ENCODE data around the gene TP53AIP1.
A peak's percentile ranks its signal among the peaks of the same experiment; 100 is the strongest.

The TP53AIP1 gene, protein sequence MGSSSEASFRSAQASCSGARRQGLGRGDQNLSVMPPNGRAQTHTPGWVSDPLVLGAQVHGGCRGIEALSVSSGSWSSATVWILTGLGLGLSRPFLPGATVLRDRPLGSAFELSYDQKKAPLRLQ

GRCh38 chr11:128942817-128943427, at the start of gene TP53AIP1:
TSS of gene TP53AIP1 (minus strand) at chr11:128942871. CDS start at chr11:128937818, 5,053 bp downstream.
- no peak for DNase-seq

DNA sequence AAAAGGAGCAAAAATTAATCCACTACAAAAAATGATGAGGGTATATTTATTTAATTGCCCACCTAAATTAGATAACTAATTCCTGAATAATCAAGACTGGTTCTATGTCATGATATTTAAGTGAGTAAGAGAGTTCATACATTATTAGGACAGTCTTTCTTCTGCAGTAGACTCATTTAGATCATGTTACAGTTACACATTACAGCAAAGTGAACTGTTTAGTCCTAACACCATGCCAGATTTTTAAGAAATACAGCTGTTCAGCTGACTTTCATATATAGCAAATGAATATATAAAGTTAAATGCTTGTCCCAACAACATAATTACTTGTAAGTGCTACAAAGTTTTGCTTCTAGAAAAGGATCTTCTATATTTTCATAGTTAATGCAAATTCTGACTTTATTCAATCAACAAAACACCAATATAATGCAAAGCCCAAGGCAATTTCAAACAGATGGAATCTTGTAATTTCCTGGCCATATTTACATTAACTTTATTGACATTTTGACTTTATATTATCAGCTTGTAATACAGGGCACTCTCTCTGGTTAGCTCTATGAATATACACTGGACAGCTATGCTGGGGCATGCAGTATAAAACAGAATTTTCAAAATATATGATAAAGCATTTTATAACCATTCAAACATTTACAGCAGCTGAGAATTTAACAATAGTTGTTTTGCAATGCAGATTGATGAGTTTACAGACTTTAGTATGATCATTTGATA, 45.7 kb upstream of the TP53AIP1 start:
- no peak for DNase-seq

- no peak for DNase-seq
These were observed 43.2 kb upstream of the TP53AIP1 start for GRCh38 chr11:128985880-128986279.

DNA sequence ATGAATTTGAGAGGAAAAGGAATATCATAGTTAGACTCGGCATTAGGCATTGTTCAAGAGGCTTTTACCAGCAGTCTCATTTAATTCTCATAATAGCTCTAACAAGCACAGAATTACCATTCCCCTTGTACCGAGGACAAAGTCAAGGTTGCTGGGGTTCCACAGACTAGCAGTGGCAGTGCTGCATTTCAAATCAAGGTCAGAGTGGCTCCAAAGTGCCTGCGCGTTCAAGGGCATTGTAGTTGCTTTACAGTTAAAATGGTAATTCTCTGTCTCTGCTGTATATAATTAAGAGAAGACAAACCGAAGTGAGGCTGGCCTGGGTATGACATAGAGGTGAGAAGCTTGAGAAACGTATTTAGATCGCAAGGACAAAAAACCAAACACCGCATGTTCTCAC, 40.4 kb upstream of the TP53AIP1 start:
- DNase-seq: no peak

GRCh38 chr11:128981254-128981653, 38.6 kb upstream of the TP53AIP1 start:
- no peak for DNase-seq

DNA sequence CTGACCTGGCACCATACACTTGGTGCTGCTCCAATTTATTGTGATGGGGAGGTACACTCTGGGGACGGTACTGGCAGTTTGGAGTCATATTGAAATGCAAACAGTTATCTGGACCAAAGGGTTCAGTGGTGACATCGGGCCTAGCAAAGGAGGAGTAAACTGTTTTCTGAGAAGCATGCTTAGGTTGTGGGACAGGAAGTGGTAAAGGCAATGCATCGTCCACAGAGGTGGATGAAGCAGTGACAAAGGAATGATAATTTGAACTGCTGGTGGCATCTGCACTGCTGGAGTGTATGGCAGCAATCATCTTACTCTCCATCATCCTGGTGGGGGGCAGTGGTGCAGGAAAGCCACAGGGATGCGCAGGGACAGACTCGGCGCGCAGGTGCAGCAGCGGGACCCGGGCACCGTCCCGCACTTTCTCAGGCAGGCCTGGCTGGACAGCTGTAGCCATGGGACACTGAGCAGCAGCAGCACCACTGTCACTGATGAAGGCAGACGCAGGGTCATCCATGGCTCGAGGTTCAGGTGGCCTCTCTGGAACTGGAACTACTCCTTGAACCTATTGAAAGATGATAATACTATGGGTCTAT, 28.0 kb upstream of the TP53AIP1 start:
- no peak for DNase-seq

DNA sequence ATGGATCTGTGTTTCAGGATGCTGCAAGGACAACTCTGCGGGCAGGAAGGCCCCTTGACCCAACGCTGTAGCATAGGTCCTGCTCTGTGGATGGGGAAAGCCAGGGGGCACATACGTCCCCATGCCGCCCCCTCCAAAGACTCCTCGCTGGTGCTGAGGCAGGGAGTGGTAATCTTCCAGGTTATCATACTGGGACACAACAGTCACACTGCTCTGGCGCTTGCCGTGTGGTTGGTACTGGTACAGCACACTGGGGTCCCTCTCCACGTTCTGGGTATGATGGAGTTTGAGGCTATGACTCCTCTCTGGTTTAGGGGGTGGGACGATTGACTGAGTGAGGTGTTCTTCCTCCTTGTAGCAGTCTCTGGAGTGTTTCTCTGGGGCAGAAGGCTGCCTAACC, 26.2 kb upstream of the TP53AIP1 start:
- no peak for DNase-seq

DNA sequence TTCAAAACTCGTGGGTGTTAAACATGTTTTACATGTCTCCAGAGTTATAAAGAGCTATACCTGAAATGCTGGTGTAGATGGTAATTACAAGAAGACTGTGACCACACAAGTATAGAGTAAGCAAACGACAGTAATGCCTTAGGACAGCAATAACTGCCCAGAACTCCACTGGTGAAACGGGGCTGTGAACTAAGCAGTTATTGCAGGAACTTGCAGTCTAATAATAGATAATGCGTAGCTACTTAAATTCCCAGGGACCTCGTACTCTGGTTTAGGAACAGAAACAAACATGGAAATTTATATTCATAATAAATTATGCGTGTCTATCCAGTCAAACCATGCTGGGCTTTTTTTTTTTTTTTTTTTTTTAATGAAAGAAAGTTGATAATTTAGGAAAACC, 24.9 kb upstream of the TP53AIP1 start:
- no peak for DNase-seq

DNA sequence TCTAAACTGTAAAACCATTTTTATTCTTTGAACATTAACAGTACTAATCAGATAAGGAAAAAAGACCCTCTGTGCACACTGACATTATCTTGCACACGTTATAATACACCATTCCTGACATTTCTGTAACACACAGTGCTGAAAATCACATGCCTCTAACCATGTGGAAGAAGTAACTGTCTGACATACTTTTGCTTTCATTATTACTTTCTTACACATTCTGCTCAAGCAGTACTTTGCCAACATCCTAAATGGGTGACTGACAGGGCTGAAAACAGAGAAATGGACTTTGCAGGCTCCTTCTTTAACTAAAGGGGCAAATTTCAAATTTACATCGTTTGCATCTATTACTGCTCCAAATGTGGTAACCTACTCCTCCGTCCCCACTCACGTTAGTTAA, 22.8 kb upstream of the TP53AIP1 start:
- no peak for DNase-seq

GRCh38 chr11:128964463-128964930, 21.8 kb upstream of the TP53AIP1 start:
- DNase-seq: no peak

- DNase-seq: no peak
These were observed 21.2 kb upstream of the TP53AIP1 start for GRCh38 chr11:128963744-128964325.

GRCh38 chr11:128962896-128963295, 20.2 kb upstream of the TP53AIP1 start:
- DNase-seq: no peak

GRCh38 chr11:128961645-128962044, 19.0 kb upstream of the TP53AIP1 start:
- no peak for DNase-seq

GRCh38 chr11:128957202-128957482, 14.5 kb upstream of the TP53AIP1 start:
- no peak for DNase-seq

- peak in 1 of 2 donors; percentile 20 for DNase-seq
These were observed 13.9 kb upstream of the TP53AIP1 start for GRCh38 chr11:128956401-128957201.

- DNase-seq: no peak
These were observed 13.0 kb upstream of the TP53AIP1 start for GRCh38 chr11:128955636-128956035.

DNA sequence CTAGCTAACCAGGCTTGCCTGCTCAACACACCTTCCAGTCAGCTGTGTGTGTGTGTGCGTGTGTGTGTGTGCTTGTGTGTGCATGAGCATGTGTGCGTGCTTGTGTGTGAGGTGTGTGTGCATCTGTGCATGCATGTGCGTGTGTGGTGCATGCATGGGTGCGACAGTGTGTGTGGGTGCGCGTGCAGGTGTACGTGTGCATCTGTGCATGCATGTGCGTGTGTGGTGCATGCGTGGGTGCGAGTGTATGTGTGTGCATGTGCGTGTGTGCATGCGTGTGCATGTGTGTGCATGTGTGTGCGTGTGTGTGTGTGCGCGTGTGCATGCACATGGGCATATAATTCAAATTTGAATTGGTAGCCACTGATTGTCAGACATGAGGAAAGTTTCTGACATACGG, 10.5 kb upstream of the TP53AIP1 start:
- no peak for DNase-seq

GRCh38 chr11:128949791-128950454, 7.3 kb upstream of the TP53AIP1 start:
- no peak for DNase-seq

DNA sequence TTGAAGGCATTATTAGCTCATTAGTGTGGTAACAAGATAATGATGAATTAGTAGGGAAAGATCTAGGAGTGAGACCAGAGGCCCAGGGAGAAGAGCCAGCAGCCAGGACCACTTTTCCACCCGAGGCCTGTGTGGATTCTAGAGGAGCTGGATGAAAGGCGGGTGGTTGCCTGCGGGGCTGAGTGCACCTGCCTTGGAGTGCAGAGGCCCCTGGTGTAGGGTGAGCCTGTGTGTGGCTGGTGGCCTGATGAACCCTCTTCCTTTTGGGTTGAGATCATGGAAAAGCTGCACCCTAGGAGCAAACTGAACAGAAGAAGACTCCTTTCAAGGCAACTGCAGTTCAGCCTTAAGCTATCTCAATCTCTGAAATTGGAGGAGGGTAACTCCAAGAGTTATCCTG, 5.9 kb upstream of the TP53AIP1 start:
- DNase-seq: no peak

DNA sequence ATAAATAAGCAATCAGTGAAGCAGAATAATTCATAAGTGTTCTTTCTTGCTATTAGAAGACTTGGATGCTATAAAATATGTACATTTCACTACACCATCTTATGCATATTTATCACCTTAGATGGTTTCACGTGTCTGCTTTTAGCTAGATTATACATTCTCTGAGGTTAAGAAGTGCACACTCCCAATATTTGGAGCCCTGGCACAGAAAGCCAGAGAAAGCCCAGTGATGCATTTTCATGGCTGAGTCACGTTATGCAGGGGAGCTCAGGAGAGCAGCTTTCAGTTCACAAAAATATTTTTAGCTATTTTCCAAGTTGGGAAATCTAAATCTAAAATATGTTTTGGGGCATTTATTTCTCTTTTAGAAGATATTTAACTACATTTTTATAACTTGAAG, 5.1 kb upstream of the TP53AIP1 start:
- no peak for DNase-seq

- DNase-seq: no peak
These were observed 4.0 kb upstream of the TP53AIP1 start for GRCh38 chr11:128946648-128947047.

DNA sequence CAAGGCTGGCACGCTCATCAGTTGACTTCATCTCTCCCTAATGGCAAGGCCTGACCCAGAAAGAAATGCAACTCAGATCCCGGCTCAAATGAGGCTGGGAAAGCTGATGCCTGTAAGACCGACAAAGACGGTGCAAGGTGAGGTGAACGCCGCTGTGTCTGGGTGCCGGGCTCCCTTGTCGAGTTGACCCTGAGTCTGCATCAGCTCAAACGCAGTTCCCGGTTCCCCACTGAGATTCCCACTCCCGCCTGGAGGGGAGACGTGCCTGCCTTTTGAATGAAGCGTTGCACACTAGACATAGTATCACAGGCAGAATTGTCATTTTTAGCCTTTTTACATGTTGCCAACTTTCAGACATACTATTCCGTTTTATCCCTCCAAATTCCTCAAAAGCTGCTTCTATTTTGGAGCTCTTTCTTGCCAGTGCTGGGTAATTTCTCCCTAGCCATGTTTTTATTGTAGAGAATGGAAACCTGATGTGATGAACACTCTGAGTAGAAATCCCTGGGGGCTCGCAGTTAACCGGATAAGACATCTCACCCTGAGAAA, 831 bp upstream of the TP53AIP1 start:
- no peak for DNase-seq
